Thyroid gland (tissue), 4 donors: ENCODE measurements around the gene IL6ST.

Experiments
- POLR2A ChIP-seq, 2 donors: fragments of 450-650 bp; IDR thresholded peaks; one replicate each; pipeline ENCODE4 v1.6.1; 2017; ENCODE audit warnings: antibody characterized with exemption in 2 of 2, mild to moderate bottlenecking in 2 of 2, moderate library complexity in 1 of 2
- TF ChIP-seq, protein P1 (sequence below), 6 experiments: fragments of 200-600 bp in 3 of 6; fragments of 450-650 bp in 3 of 6; sonication (generic) in 3 of 6; IDR thresholded peaks; one replicate each; pipeline ENCODE4 v1.5.1; 2016 to 2019; ENCODE audit warnings: antibody characterized with exemption in 6 of 6, mild to moderate bottlenecking in 2 of 6, inconsistent platforms in 1 of 6, moderate library complexity in 1 of 6

DNA sequence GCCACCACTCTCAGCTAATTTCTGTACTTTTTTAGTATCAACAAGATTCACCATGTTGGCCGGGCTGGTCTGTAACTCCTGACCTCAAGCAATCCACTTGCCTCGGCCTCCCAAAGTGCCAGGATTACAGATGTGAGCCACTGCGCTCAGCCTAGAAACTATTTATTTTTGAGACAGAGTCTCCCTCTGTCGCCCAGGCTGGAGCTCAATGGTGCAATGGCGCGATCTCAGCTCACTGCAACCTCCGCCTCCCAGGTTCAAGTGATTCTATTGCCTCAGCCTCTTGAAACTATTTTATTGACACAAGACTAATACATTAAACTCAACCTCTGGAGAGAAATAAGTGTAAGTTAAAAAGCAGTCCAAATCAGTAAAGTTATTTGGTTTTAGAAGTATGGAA lies 34.0 kb downstream of the IL6ST start:
- TF ChIP-seq, protein P1, sequence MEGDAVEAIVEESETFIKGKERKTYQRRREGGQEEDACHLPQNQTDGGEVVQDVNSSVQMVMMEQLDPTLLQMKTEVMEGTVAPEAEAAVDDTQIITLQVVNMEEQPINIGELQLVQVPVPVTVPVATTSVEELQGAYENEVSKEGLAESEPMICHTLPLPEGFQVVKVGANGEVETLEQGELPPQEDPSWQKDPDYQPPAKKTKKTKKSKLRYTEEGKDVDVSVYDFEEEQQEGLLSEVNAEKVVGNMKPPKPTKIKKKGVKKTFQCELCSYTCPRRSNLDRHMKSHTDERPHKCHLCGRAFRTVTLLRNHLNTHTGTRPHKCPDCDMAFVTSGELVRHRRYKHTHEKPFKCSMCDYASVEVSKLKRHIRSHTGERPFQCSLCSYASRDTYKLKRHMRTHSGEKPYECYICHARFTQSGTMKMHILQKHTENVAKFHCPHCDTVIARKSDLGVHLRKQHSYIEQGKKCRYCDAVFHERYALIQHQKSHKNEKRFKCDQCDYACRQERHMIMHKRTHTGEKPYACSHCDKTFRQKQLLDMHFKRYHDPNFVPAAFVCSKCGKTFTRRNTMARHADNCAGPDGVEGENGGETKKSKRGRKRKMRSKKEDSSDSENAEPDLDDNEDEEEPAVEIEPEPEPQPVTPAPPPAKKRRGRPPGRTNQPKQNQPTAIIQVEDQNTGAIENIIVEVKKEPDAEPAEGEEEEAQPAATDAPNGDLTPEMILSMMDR (IDR thresholded peaks at IDR 0.05) = no peak
- TF ChIP-seq POLR2A (IDR thresholded peaks at IDR 0.05) = no peak
